ENCODE results near the gene NANOS1. TPM values are rescaled to one million over a fixed set of nuclear protein-coding genes. Genes with fewer than 3 reads are reported as not detected.

NANOS1 gene
- total and polyA plus RNA-seq, 2 of the 8 experiments (the other 6 are each of a cell fraction or from before 2014, with no cell fraction given): 3.1 to 3.9 TPM

- no peak for TF ChIP-seq ATF2 (IDR thresholded peaks at IDR 0.05; ENCODE audit: low read length)
- TF ChIP-seq KDM1A (IDR thresholded peaks at IDR 0.05; ENCODE audit: borderline replicate concordance, low read length): no peak
- no peak for TF ChIP-seq CHD7 (IDR thresholded peaks at IDR 0.05; ENCODE audit: insufficient replicate concordance, low read length)
- TF ChIP-seq MAX (IDR thresholded peaks at IDR 0.05): peak; percentile 85
- no peak for TF ChIP-seq RNF2 (IDR thresholded peaks at IDR 0.05; ENCODE audit: borderline replicate concordance, low read depth, low read length, missing control alignments, poor library complexity, severe bottlenecking)
- peak; percentile 45 for TF ChIP-seq E2F6 (IDR thresholded peaks at IDR 0.05)
Measured at GRCh38 chr10:119030421-119031250, 1.1 kb downstream of the NANOS1 start (continued).
